Liver (tissue), 9 donors: ENCODE data around the gene GATA5. TPM values are rescaled to one million over a fixed set of nuclear protein-coding genes. Genes with fewer than 3 reads are reported as not detected.

Experiments
- DNase-seq: peaks from one replicate; pipeline ENCODE4 v3.0.0-alpha.2; 2017; ENCODE audit warnings: low spot score
- H3K27ac ChIP-seq, 2 donors: one replicate each; pipeline ENCODE4 v1.7.0; 2013; ENCODE audit warnings: inconsistent platforms in 2 of 2, low read length in 2 of 2, control low read depth in 1 of 2, low read depth in 1 of 2, mild to moderate bottlenecking in 1 of 2
- H3K27me3 ChIP-seq, 4 donors: one replicate each; pipeline versions ENCODE4 v1.6.1 to v1.7.0; 2013; ENCODE audit warnings: low read length in 3 of 4, inconsistent platforms in 1 of 4, mild to moderate bottlenecking in 1 of 4, moderate library complexity in 1 of 4; ENCODE audit not compliant: control insufficient read depth in 4 of 4, insufficient read depth in 4 of 4
- H3K36me3 ChIP-seq, 4 donors: one replicate each; pipeline versions ENCODE4 v1.6.1 to v1.7.0; 2013; ENCODE audit warnings: low read length in 3 of 4, mild to moderate bottlenecking in 3 of 4, low read depth in 1 of 4, moderate library complexity in 1 of 4; ENCODE audit not compliant: control insufficient read depth in 4 of 4, insufficient read depth in 3 of 4
- H3K4me1 ChIP-seq, 4 donors: one replicate each; pipeline versions ENCODE4 v1.6.1 to v1.7.0; 2013; ENCODE audit warnings: low read length in 3 of 4, mild to moderate bottlenecking in 3 of 4, moderate library complexity in 1 of 4; ENCODE audit not compliant: control insufficient read depth in 4 of 4, insufficient read depth in 4 of 4
- H3K4me3 ChIP-seq, 3 donors: one replicate each; pipeline versions ENCODE4 v1.6.1 to v1.7.0; 2013; ENCODE audit warnings: low read length in 3 of 3, control low read depth in 1 of 3, low read depth in 1 of 3, mild to moderate bottlenecking in 1 of 3
- H3K9ac ChIP-seq, 2 donors: one replicate each; pipeline ENCODE4 v1.7.0; 2013; ENCODE audit warnings: low read length in 2 of 2, mild to moderate bottlenecking in 2 of 2, moderate library complexity in 2 of 2, control low read depth in 1 of 2, low read depth in 1 of 2
- H3K9me3 ChIP-seq, 4 donors: one replicate each; pipeline versions ENCODE4 v1.6.1 to v1.7.0; 2013; ENCODE audit warnings: low read length in 3 of 4; ENCODE audit not compliant: control insufficient read depth in 4 of 4
- EGR1 ChIP-seq, 2 donors: IDR thresholded peaks; 2 replicates each; pipeline ENCODE4 v1.6.1; 2016 to 2018; ENCODE audit warnings: antibody characterized with exemption in 2 of 2, low read depth in 2 of 2
- FOXA1 ChIP-seq: IDR thresholded peaks from 2 replicates; pipeline ENCODE4 v1.6.1; 2016; ENCODE audit warnings: antibody characterized with exemption
- FOXA2 ChIP-seq: IDR thresholded peaks from 2 replicates; pipeline ENCODE4 v1.6.1; 2016; ENCODE audit warnings: antibody characterized with exemption
- GABPA ChIP-seq, 2 donors: IDR thresholded peaks in 1 of 2; conservative IDR thresholded peaks in 1 of 2; 2 replicates each; pipeline ENCODE4 v1.6.1; 2016; ENCODE audit warnings: antibody characterized with exemption in 2 of 2, mild to moderate bottlenecking in 1 of 2, moderate library complexity in 1 of 2
- HNF4G ChIP-seq: IDR thresholded peaks from 2 replicates; pipeline ENCODE4 v1.6.1; 2016; ENCODE audit warnings: antibody characterized with exemption
- JUND ChIP-seq, 2 donors: IDR thresholded peaks; 2 replicates each; pipeline ENCODE4 v1.6.1; 2016; ENCODE audit warnings: antibody characterized with exemption in 2 of 2
- NR2F2 ChIP-seq: IDR thresholded peaks from 2 replicates; pipeline ENCODE4 v1.6.1; 2016; ENCODE audit warnings: antibody characterized with exemption
- SP1 ChIP-seq: IDR thresholded peaks from 2 replicates; pipeline ENCODE4 v1.6.1; 2018; ENCODE audit warnings: antibody characterized with exemption, mild to moderate bottlenecking
- TAF1 ChIP-seq: conservative IDR thresholded peaks from 2 replicates; pipeline ENCODE4 v1.6.1; 2016; ENCODE audit warnings: antibody characterized with exemption, mild to moderate bottlenecking
- ZBTB33 ChIP-seq: IDR thresholded peaks from 2 replicates; pipeline ENCODE4 v1.6.1; 2016; ENCODE audit warnings: antibody characterized with exemption
- WGBS: extraction: QIAGEN DNeasy Blood & Tissue Kit; methylation state at CpG from one replicate; pipeline ENCODE4 v1.1.7; 2013; 5-methylcytosine and 5-hydroxymethylcytosine counted together
- polyA plus RNA-seq, 2 donors: library from polyadenylated mRNA; stranded (reverse) in 1 of 2; unstranded in 1 of 2; fragments of 200-250 nt in 1 of 2; fragments of >200 nt in 1 of 2; fragmentation: Nextera tagmentation in 1 of 2; extraction: Ambion mirVana in 1 of 2; gene quantifications; one replicate each; pipeline versions ENCODE4 v1.2.1 to v1.2.3, GENCODE V29; 2013 to 2015
- total RNA-seq, 2 donors: library from RNA; depleted of rRNA; stranded (reverse); fragments of >200 nt; gene quantifications; one replicate each; pipeline ENCODE4 v1.2.3, GENCODE V29; 2014
- TF ChIP-seq, protein P1 (sequence below): fragments of 150-350 bp; IDR thresholded peaks from 2 replicates; pipeline ENCODE4 v1.5.1; 2017; ENCODE audit warnings: improper control_type of control experiment, low read depth, low read length; ENCODE audit not compliant: missing input control
- donor health status: healthy.
- donor health status: healthy.
- donor health status: healthy.
- donor health status: healthy.
- donor health status: healthy.

GATA5 gene
- total and polyA plus RNA-seq, 4 donors: 0.25 to 6.1 (median 0.34) TPM

DNA sequence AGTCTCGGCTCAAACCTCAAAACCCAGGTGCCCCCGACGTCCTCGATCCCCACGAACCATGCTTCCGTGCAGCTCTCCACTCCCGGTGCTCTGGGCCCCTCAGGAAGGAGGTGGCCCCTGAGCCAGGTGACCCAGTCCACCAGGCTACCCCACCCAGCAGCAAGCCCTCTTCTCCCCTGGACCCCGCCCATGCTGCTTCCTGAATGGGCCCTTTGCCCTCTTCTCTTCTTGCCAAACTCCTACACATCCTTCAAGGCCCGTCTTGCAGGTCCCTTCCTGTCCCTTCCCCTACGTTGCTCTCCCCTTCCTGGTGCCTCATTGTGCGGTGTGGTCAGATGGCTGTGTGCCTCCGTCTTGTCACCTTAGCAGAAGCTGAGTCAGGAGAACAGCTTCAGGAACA lies 3.4 kb upstream of the GATA5 start:
- no peak overlapping the region for H3K4me3 ChIP-seq
- peaks cover 0 to 23% (median 11%) of the 10 kb centered on the region in 4 donors for H3K4me1 ChIP-seq

GRCh38 chr20:62477669-62478455 lies 2.1 kb upstream of the GATA5 start:
- TF ChIP-seq FOXA1 (no peak), FOXA2 (no peak), ZBTB33 (no peak), NR2F2 (no peak)
- TF ChIP-seq, protein P1, sequence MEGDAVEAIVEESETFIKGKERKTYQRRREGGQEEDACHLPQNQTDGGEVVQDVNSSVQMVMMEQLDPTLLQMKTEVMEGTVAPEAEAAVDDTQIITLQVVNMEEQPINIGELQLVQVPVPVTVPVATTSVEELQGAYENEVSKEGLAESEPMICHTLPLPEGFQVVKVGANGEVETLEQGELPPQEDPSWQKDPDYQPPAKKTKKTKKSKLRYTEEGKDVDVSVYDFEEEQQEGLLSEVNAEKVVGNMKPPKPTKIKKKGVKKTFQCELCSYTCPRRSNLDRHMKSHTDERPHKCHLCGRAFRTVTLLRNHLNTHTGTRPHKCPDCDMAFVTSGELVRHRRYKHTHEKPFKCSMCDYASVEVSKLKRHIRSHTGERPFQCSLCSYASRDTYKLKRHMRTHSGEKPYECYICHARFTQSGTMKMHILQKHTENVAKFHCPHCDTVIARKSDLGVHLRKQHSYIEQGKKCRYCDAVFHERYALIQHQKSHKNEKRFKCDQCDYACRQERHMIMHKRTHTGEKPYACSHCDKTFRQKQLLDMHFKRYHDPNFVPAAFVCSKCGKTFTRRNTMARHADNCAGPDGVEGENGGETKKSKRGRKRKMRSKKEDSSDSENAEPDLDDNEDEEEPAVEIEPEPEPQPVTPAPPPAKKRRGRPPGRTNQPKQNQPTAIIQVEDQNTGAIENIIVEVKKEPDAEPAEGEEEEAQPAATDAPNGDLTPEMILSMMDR: no peak
- Histone ChIP-seq H3K4me3 (no peak overlapping the region), H3K27ac (no peak overlapping the region), H3K27me3 (peaks cover 0 to 9% (median 3%) of the 10 kb centered on the region in 4 donors), H3K36me3 (no peaks in the 10 kb centered on the region), H3K9me3 (no peaks in the 10 kb centered on the region), H3K9ac (no peak overlapping the region), H3K4me1 (peaks cover 0 to 23% (median 11%) of the 10 kb centered on the region in 4 donors)
- whole genome bisulfite sequencing: 26% methylated on average over 37 of the region's 37 CpGs
- DNase-seq: no peak

More for the DNA sequence above, 3.4 kb upstream of the GATA5 start:
- WGBS: 74% methylated on average over 12 of the region's 12 CpGs
- DNase-seq: no peak
- no peak overlapping the region for H3K9ac ChIP-seq
- TF ChIP-seq GABPA (IDR thresholded peaks at IDR 0.05 in 1 of 2, conservative IDR thresholded peaks at IDR 0.05 in 1 of 2): no peak
- TF ChIP-seq TAF1: no peak
- no peak for TF ChIP-seq SP1
- no peak for TF ChIP-seq JUND (IDR thresholded peaks at IDR 0.05)
- TF ChIP-seq EGR1 (IDR thresholded peaks at IDR 0.05; ENCODE audit: low read depth in 2 of 2): no peak
- H3K27me3 ChIP-seq: peaks cover 0 to 13% (median 2%) of the 10 kb centered on the region in 4 donors
- H3K9me3 ChIP-seq: no peaks in the 10 kb centered on the region
- no peak overlapping the region for H3K27ac ChIP-seq
- no peaks in the 10 kb centered on the region for H3K36me3 ChIP-seq

- no peak for TF ChIP-seq FOXA2
- TF ChIP-seq HNF4G: no peak
- DNase-seq: peak; percentile 66
- H3K36me3 ChIP-seq: no peaks in the 10 kb centered on the region
- 3% methylated on average over 79 of the region's 82 CpGs for WGBS
- H3K9ac ChIP-seq: no peak overlapping the region
- H3K4me3 ChIP-seq: peak overlapping the region in 1 of 3 donors; percentile 44
- peaks cover 0 to 11% (median 3%) of the 10 kb centered on the region in 4 donors for H3K27me3 ChIP-seq
- H3K27ac ChIP-seq: no peak overlapping the region
- H3K4me1 ChIP-seq: peaks cover 0 to 16% (median 10%) of the 10 kb centered on the region in 4 donors
- no peaks in the 10 kb centered on the region for H3K9me3 ChIP-seq
Observed at GRCh38 chr20:62476056-62476838, 452 bp upstream of the GATA5 start.
